Measurements from ENCODE around the gene DCLRE1B.

Gene DCLRE1B

GRCh38 chr1:113887402-113888175 lies 17.5 kb upstream of the DCLRE1B start, which contains the start of gene BCL2L15:
Gene BCL2L15 (minus strand): TSS chr1:113887581. CDS start chr1:113887375, 206 bp downstream.
- no peak within 1 kb of the TSS for H3K27ac ChIP-seq
- TF ChIP-seq CTCF (conservative IDR thresholded peaks at IDR 0.05) (no peak), ZFX (IDR thresholded peaks at IDR 0.05) (no peak)

- no peak overlapping the region for H3K27ac ChIP-seq
- TF ChIP-seq CTCF (conservative IDR thresholded peaks at IDR 0.05): no peak
- TF ChIP-seq ZFX (IDR thresholded peaks at IDR 0.05): no peak
Measured at GRCh38 chr1:113890816-113891215, 14.3 kb upstream of the DCLRE1B start.

GRCh38 chr1:113891631-113892220 lies 13.4 kb upstream of the DCLRE1B start:
- no peak for TF ChIP-seq ZFX (IDR thresholded peaks at IDR 0.05)
- TF ChIP-seq CTCF (conservative IDR thresholded peaks at IDR 0.05): no peak
- H3K27ac ChIP-seq: no peak overlapping the region

- TF ChIP-seq ZFX (IDR thresholded peaks at IDR 0.05) (no peak), CTCF (conservative IDR thresholded peaks at IDR 0.05) (no peak)
- no peak overlapping the region for H3K27ac ChIP-seq
Measured at GRCh38 chr1:113893267-113893666, 11.9 kb upstream of the DCLRE1B start.

- no peak overlapping the region for H3K27ac ChIP-seq
- TF ChIP-seq ZFX (IDR thresholded peaks at IDR 0.05) (no peak), CTCF (conservative IDR thresholded peaks at IDR 0.05) (no peak)
Measured at GRCh38 chr1:113895098-113895497, 10.0 kb upstream of the DCLRE1B start.

GRCh38 chr1:113895961-113896360 lies 9.2 kb upstream of the DCLRE1B start:
- no peak for TF ChIP-seq CTCF (conservative IDR thresholded peaks at IDR 0.05)
- no peak for TF ChIP-seq ZFX (IDR thresholded peaks at IDR 0.05)
- H3K27ac ChIP-seq: no peak overlapping the region

- H3K27ac ChIP-seq: no peak overlapping the region
- TF ChIP-seq ZFX (IDR thresholded peaks at IDR 0.05): no peak
- TF ChIP-seq CTCF (conservative IDR thresholded peaks at IDR 0.05): no peak
Measured at GRCh38 chr1:113898241-113898814, 6.8 kb upstream of the DCLRE1B start.
